Measurements from ENCODE around the gene DSG3.

DSG3 gene

DNA sequence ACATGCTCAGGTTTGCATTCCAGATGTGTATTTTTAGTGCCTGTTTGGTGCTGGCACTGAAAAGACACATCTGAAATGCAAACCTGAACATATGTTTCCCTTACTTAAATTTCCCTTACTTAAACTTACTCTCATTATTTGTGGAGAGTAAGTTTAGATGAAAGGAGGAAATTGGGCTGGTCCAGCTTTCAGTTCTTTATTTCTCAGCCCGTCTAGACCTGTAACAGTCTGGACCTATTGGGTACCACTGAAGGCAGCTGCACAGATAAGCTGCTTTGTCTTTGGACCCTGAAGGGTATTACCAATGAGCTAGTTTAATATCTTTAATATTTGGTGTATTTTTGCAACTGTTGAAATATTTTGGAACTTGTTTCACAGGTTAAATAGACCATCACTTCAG is 17.0 kb upstream of the DSG3 start:
- Histone ChIP-seq H3K79me1 (ENCODE audit: low read length) (peaks cover 2% of the 10 kb centered on the region), H3K4me2 (ENCODE audit: low read length) (no peak overlapping the region), H3K23ac (ENCODE audit: low read length) (no peak overlapping the region), H3K14ac (ENCODE audit: low read length) (no peak overlapping the region), H3K27ac (ENCODE audit: low read depth, low read length) (no peak overlapping the region), H2AFZ (ENCODE audit: insufficient read depth, low read length, poor library complexity) (no peak overlapping the region), H4K8ac (ENCODE audit: low read depth, low read length) (no peak overlapping the region), H2BK120ac (ENCODE audit: insufficient read depth, low read length, poor library complexity) (no peak overlapping the region), H2AK5ac (ENCODE audit: low read length) (no peak overlapping the region), H3K27me3 (ENCODE audit: insufficient read depth, low read length) (no peaks in the 10 kb centered on the region), H3K4me3 (ENCODE audit: low read depth, low read length) (no peak overlapping the region), H3K4me1 (ENCODE audit: control insufficient read depth in 1 of 2, insufficient read depth in 2 of 2, low read length in 2 of 2) (peaks cover 2% of the 10 kb centered on the region in 2 experiments), H2BK12ac (ENCODE audit: low read length) (no peak overlapping the region), H4K12ac (ENCODE audit: low read depth, low read length) (no peak overlapping the region), H3K4ac (ENCODE audit: low read depth, low read length) (no peak overlapping the region), H2BK5ac (ENCODE audit: low read depth, low read length, poor library complexity) (no peak overlapping the region), H3K36me3 (ENCODE audit: control insufficient read depth in 1 of 2, insufficient read depth in 2 of 2, low read length in 2 of 2) (no peaks in the 10 kb centered on the region), H4K91ac (ENCODE audit: low read depth, low read length) (no peak overlapping the region), H3K9me3 (ENCODE audit: insufficient read depth, low read depth, low read length) (no peaks in the 10 kb centered on the region), H3K18ac (ENCODE audit: low read length) (no peak overlapping the region), H3K9ac (ENCODE audit: low read length) (no peak overlapping the region), H3K79me2 (ENCODE audit: control insufficient read depth, insufficient read depth, low read length, poor library complexity) (no peaks in the 10 kb centered on the region)
- DNase-seq: no peak
- no CpG with 5 or more reads among the region's 1 CpG for WGBS (ENCODE audit: extremely low coverage, insufficient coverage, insufficient read length)

DNA sequence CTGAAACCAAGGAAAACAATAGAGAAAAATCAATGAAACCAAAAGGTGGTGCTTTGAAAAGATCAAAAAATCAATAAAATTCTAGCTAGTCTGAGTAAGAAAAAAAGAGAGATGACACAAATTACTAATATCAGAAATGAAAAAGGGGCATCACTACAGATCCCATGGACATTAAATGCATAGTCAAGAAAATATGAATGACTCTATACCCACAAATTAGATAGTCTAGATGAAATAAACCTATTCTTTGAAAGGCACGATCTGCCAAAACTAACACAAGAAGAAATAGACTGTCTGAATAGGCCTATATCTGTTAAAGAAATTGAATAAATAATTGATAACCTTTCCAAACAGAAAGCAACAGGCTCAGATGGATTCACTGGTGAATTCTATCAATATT is 15.2 kb upstream of the DSG3 start:
- Histone ChIP-seq H4K91ac (ENCODE audit: low read depth, low read length) (no peak overlapping the region), H2BK120ac (ENCODE audit: insufficient read depth, low read length, poor library complexity) (no peak overlapping the region), H3K4me1 (ENCODE audit: control insufficient read depth in 1 of 2, insufficient read depth in 2 of 2, low read length in 2 of 2) (peaks cover 2% of the 10 kb centered on the region in 2 experiments), H3K23ac (ENCODE audit: low read length) (no peak overlapping the region), H2BK5ac (ENCODE audit: low read depth, low read length, poor library complexity) (no peak overlapping the region), H3K36me3 (ENCODE audit: control insufficient read depth in 1 of 2, insufficient read depth in 2 of 2, low read length in 2 of 2) (no peaks in the 10 kb centered on the region), H4K8ac (ENCODE audit: low read depth, low read length) (no peak overlapping the region), H3K4ac (ENCODE audit: low read depth, low read length) (no peak overlapping the region), H3K4me2 (ENCODE audit: low read length) (no peak overlapping the region), H3K9me3 (ENCODE audit: insufficient read depth, low read depth, low read length) (no peaks in the 10 kb centered on the region), H2BK12ac (ENCODE audit: low read length) (no peak overlapping the region), H3K14ac (ENCODE audit: low read length) (no peak overlapping the region), H2AFZ (ENCODE audit: insufficient read depth, low read length, poor library complexity) (no peak overlapping the region), H3K27ac (ENCODE audit: low read depth, low read length) (no peak overlapping the region), H4K12ac (ENCODE audit: low read depth, low read length) (no peak overlapping the region), H3K79me1 (ENCODE audit: low read length) (peaks cover 2% of the 10 kb centered on the region), H3K79me2 (ENCODE audit: control insufficient read depth, insufficient read depth, low read length, poor library complexity) (no peaks in the 10 kb centered on the region), H2AK5ac (ENCODE audit: low read length) (no peak overlapping the region), H3K18ac (ENCODE audit: low read length) (no peak overlapping the region), H3K9ac (ENCODE audit: low read length) (no peak overlapping the region), H3K27me3 (ENCODE audit: insufficient read depth, low read length) (no peaks in the 10 kb centered on the region), H3K4me3 (ENCODE audit: low read depth, low read length) (no peak overlapping the region)
- no CpG with 5 or more reads among the region's 1 CpG for WGBS (ENCODE audit: extremely low coverage, insufficient coverage, insufficient read length)
- DNase-seq: no peak

DNA sequence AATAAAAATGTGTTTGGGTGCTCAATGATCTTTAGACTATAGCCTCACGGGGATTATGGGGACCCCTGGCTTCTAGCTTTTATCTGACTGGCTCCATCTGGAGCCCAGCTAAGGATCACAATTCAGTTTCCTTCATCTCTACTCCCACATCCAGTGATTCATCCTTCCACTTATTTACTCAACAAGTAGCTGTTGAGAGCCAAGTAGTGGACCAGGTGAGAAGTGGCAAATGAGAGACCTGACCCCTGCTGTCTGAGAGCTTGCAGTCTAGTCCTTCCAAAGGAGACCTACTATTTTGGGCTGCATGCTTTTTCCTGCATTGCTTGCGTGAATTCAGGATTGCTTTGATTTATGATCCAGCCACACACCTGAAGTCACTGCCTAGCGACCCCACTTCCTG is 10.7 kb upstream of the DSG3 start:
- Histone ChIP-seq H3K14ac (ENCODE audit: low read length) (no peak overlapping the region), H4K8ac (ENCODE audit: low read depth, low read length) (no peak overlapping the region), H3K9me3 (ENCODE audit: insufficient read depth, low read depth, low read length) (no peaks in the 10 kb centered on the region), H2BK12ac (ENCODE audit: low read length) (no peak overlapping the region), H2AFZ (ENCODE audit: insufficient read depth, low read length, poor library complexity) (no peak overlapping the region), H2BK120ac (ENCODE audit: insufficient read depth, low read length, poor library complexity) (no peak overlapping the region), H2AK5ac (ENCODE audit: low read length) (no peak overlapping the region), H3K18ac (ENCODE audit: low read length) (no peak overlapping the region), H3K9ac (ENCODE audit: low read length) (no peak overlapping the region), H3K79me2 (ENCODE audit: control insufficient read depth, insufficient read depth, low read length, poor library complexity) (no peaks in the 10 kb centered on the region), H3K79me1 (ENCODE audit: low read length) (no peaks in the 10 kb centered on the region), H3K36me3 (ENCODE audit: control insufficient read depth in 1 of 2, insufficient read depth in 2 of 2, low read length in 2 of 2) (no peaks in the 10 kb centered on the region), H3K27ac (ENCODE audit: low read depth, low read length) (no peak overlapping the region), H3K27me3 (ENCODE audit: insufficient read depth, low read length) (no peaks in the 10 kb centered on the region), H4K91ac (ENCODE audit: low read depth, low read length) (no peak overlapping the region), H3K4me1 (ENCODE audit: control insufficient read depth in 1 of 2, insufficient read depth in 2 of 2, low read length in 2 of 2) (no peaks in the 10 kb centered on the region), H2BK5ac (ENCODE audit: low read depth, low read length, poor library complexity) (no peak overlapping the region), H3K4me3 (ENCODE audit: low read depth, low read length) (no peak overlapping the region), H3K4me2 (ENCODE audit: low read length) (no peak overlapping the region), H4K12ac (ENCODE audit: low read depth, low read length) (no peak overlapping the region), H3K4ac (ENCODE audit: low read depth, low read length) (no peak overlapping the region), H3K23ac (ENCODE audit: low read length) (no peak overlapping the region)
- DNase-seq: no peak
- no CpG with 5 or more reads among the region's 3 CpGs for WGBS (ENCODE audit: extremely low coverage, insufficient coverage, insufficient read length)

DNA sequence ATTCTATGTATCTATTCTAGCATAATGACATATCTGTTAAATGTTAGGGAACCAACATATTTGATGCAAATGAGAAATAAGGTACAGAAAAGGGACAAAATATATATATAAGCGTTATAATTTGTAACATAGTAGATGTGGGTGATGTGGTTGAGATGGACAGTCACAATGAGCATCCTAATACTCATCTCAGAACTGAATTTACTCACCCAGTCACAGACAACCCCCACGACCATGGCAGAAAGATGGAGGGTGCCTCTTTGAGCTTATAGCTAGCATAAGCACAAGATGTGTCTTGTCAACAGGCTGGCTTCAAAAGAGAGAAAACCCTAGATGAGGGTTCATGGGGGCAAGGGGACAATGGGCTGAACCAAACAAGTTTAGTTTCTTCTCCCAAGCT is 9.1 kb upstream of the DSG3 start:
- H3K4me3 ChIP-seq (ENCODE audit: low read depth, low read length): no peak overlapping the region

More for the DNA sequence above, 9.1 kb upstream of the DSG3 start:
- Histone ChIP-seq H3K4ac (ENCODE audit: low read depth, low read length) (no peak overlapping the region), H4K12ac (ENCODE audit: low read depth, low read length) (no peak overlapping the region), H4K91ac (ENCODE audit: low read depth, low read length) (no peak overlapping the region), H3K23ac (ENCODE audit: low read length) (no peak overlapping the region), H2BK5ac (ENCODE audit: low read depth, low read length, poor library complexity) (no peak overlapping the region), H3K9ac (ENCODE audit: low read length) (no peak overlapping the region), H3K14ac (ENCODE audit: low read length) (no peak overlapping the region), H3K9me3 (ENCODE audit: insufficient read depth, low read depth, low read length) (no peaks in the 10 kb centered on the region), H3K18ac (ENCODE audit: low read length) (no peak overlapping the region), H3K27ac (ENCODE audit: low read depth, low read length) (no peak overlapping the region), H3K4me2 (ENCODE audit: low read length) (no peak overlapping the region), H2AK5ac (ENCODE audit: low read length) (no peak overlapping the region), H2AFZ (ENCODE audit: insufficient read depth, low read length, poor library complexity) (no peak overlapping the region), H2BK120ac (ENCODE audit: insufficient read depth, low read length, poor library complexity) (no peak overlapping the region), H2BK12ac (ENCODE audit: low read length) (no peak overlapping the region), H3K79me1 (ENCODE audit: low read length) (no peaks in the 10 kb centered on the region), H3K27me3 (ENCODE audit: insufficient read depth, low read length) (no peaks in the 10 kb centered on the region), H3K79me2 (ENCODE audit: control insufficient read depth, insufficient read depth, low read length, poor library complexity) (no peaks in the 10 kb centered on the region), H3K4me1 (ENCODE audit: control insufficient read depth in 1 of 2, insufficient read depth in 2 of 2, low read length in 2 of 2) (no peaks in the 10 kb centered on the region), H3K36me3 (ENCODE audit: control insufficient read depth in 1 of 2, insufficient read depth in 2 of 2, low read length in 2 of 2) (no peaks in the 10 kb centered on the region), H4K8ac (ENCODE audit: low read depth, low read length) (no peak overlapping the region)
- DNase-seq: no peak
- WGBS (ENCODE audit: extremely low coverage, insufficient coverage, insufficient read length): no CpG with 5 or more reads among the region's 2 CpGs
